CMK (cell line): Measurements from ENCODE around the gene ALPG.
"Not testable (repeated sequence)": the region's sequence is repeated elsewhere in the genome, so short reads cannot be mapped to it uniquely, and the experiment has no call there.

Experiments used
- DNase-seq: peaks from one replicate; pipeline ENCODE4 v3.0.0-alpha.2; 2010; ENCODE audit warnings: low read depth

Gene ALPG

GRCh38 chr2:232419245-232420072 is 12.8 kb downstream of the ALPG start:
- DNase-seq = no peak

DNA sequence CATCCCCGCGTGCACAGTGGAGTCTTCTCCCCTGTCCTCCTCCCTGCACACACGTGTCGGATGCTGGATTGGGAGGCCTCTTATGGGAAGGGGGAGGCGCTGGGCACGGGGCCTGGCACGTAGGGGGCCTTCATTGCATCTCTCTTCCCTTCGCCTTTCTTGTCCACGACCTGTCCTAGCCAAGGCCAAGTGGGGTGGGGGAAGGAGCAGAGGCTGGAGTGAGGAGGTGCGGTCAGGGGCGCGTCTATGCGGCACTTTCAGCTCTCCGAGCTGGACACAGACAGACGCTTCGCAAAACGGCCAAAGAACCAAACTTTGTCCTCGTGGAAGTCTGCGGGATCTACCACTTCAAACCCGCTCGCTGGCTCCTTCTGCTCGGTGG is 13.4 kb downstream of the ALPG start:
- DNase-seq = no peak

- DNase-seq = no peak
These were observed 14.0 kb downstream of the ALPG start for GRCh38 chr2:232420463-232421188.

DNA sequence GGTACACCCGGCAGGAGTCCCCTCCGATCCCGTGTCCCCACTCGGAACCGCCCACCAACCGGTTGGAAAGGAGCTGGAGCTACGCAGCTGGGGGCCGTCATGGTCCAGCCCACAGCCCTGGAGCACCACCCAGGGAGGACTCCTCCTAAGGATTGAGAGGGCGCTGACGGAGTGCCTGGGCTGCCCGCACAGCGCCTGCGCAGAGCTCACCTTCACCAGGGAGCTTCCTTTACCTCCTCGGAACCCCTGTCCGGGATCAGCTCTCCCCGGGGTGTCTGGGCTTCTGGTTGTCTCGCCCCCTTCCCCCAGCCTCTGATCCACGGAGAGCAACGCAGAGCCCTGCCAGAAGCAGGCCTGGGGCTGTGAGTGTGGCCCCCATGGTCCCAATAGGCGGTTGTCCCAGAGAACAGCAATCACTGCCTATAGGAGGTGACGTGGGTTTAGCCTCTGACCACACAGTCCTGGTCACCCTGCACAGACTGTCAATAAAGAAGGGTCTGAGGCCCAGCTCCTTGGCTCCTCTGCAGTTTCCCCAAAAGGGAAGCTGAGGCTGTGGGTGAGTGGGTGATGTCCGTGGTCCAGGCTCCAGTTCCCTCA is 14.6 kb downstream of the ALPG start:
- DNase-seq = no peak

DNA sequence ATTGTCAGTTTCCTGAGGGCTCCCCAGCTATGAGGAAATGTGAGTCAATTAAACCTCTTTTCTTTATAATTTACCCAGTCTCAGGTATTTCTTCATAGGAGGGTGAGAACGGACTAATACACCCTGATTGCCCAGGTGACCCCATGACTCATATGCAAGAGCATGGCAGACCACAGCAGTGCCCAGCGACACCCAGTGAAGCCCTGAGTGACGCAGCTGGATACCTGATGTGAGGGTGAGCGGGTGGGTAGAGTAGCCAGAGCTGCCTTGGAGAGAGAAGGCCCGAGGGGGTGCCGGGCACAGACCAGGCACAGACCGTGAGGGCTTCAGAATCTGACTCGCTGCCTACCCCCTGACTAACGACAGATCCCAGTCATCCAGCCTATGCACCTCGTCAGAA is 15.4 kb downstream of the ALPG start:
- DNase-seq = no peak

- DNase-seq = not testable (repeated sequence)
These were observed 16.4 kb downstream of the ALPG start for GRCh38 chr2:232422996-232423395.

- not testable (repeated sequence) for DNase-seq
These were observed 16.8 kb downstream of the ALPG start for GRCh38 chr2:232423407-232423806.

GRCh38 chr2:232431705-232432590 is 25.3 kb downstream of the ALPG start:
- no peak for DNase-seq

DNA sequence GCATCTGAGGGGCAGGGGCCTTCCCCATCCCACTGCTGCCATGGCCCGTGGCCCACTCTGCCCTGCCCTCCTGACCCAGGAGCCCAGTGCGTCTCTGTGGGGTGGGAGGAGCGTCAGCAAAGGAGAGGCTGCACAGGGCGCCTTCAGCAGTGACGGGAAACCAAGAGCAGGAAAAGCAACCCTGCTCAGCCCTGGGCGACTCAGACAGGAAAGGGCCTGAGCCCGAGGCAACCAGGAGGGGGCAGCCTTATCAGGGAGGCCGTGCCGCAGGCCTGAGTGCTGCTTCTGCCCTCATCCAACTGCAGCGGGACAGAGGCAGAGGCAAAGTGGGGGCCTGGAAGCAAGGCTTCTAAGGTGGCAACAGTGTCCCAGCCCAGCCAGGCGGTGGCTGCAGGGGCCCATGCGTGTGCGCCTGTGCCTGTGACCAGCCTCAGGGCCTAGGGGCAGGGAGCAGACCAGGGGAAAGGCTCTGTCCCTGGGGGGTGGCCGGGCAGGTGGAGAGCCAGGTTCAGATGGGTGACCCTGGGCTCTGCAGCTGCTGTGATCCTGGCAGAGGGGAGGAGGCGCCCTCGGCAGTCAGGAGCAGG is 26.0 kb downstream of the ALPG start:
- DNase-seq = peak; percentile 14

- DNase-seq = not testable (repeated sequence)
These were observed 27.0 kb downstream of the ALPG start for GRCh38 chr2:232433622-232434021.

GRCh38 chr2:232434091-232434490 is 27.4 kb downstream of the ALPG start:
- DNase-seq = no peak

GRCh38 chr2:232434563-232435374 is 28.1 kb downstream of the ALPG start:
- DNase-seq = no peak

DNA sequence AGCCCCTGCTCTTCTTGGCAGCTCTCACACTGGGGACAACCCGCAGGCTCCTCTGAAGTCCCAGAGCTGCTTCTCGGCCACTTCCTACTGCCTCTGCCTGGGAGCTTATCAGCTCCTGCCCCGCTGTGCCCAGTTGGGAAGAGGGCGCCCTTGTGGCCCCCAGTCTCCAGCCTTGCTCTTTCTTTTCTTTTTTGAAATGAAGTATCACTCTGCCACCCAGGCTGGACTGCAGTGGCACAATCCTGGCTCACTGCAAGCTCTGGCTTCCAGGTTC is 28.7 kb downstream of the ALPG start:
- no peak for DNase-seq

GRCh38 chr2:232435805-232436204 is 29.2 kb downstream of the ALPG start:
- DNase-seq = no peak

- no peak for DNase-seq
These were observed 29.9 kb downstream of the ALPG start for GRCh38 chr2:232436381-232437194.

DNA sequence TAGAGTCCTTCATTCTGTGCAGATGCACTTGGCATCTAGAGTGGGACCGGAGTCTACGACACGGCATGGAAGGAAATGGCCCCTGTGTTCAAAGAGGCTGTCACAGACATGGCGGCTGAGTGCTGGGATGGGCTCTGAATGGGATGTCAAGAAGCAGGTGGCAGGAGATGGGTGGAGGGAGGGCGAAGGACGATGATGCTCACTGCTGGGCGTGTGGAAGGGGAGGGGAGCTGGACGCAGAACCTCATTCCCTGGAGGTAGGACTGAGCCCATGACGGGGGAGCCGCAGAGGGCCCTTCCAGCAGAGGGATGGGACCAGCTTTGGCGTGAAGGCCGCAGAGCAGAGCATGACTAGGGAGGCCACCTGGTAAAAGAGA is 30.5 kb downstream of the ALPG start:
- no peak for DNase-seq

GRCh38 chr2:232438091-232438490 is 31.4 kb downstream of the ALPG start:
- DNase-seq = no peak

DNA sequence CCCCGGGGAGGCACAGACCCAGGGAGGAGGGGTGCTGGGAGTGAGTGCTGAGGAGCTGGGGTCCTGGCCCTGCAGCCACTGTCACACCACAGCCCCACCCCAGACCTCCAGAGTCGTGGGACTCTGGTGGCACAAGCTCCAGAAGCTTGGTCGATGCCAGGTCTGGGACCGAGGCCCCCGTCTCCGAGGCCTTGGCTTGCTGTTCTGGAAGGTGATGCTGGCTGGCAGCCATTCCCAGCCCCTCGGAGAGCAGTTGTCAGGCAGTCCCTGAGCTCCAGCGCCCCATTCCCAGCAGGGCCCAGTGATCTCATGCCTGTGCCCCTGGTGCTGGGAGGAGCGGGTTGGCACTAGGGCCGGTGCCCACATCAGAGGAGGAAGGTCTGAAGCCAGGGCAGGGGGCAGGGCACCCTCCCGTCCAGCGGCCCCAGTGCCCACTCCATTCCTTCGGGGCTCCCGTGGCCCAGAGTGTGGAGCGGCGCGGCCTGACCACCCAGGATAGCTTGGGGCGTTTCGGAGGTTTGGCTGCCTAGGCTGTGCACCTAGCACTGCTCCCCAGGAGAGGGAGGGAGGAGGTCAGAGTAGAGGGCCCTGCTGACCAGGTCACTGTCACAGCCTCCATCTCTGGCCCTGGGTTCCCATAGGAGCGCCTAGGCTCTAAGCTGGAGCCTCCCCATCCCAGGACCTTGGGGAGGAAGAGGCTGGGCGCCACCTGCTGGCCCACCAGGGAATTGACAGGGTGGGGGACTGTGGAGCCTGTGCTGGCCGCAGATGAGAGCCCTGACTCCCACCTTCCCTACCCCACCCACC is 32.5 kb downstream of the ALPG start:
- no peak for DNase-seq

DNA sequence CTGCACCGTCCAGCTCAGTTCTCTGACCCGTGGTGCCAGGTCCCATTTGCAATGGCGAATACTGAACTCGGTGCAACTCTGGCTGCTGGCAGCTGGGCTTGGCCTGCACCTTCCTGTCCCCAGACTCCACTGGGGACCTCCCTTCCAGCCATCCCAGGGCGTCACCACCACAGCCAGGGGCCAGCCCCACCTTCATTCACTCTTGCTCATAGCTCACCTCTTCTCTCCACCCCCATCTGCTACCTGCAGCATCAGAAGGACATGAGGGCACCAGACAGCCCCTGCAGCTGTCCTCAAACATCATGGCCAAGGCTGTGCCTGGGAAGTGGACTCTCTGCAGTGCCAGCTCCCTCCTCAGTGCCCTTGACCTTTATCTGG is 33.1 kb downstream of the ALPG start:
- no peak for DNase-seq
